GM23338 (cell line): ENCODE measurements around the gene LAMC3. TPM values are rescaled to one million over a fixed set of nuclear protein-coding genes. Genes with fewer than 3 reads are reported as not detected.

ENCODE experiments used
- ATAC-seq: fragments of 200-7000 bp; cut with Tn5 transposase; 3 replicates; pipeline ENCODE4 v1.9.1; 2020
- DNase-seq: peaks from one replicate; pipeline ENCODE4 v3.0.0-alpha.2; 2015; ENCODE audit warnings: low spot score
- H2AFZ ChIP-seq: fragments of 200-600 bp; sonication (generic); 2 replicates; pipeline ENCODE4 v1.8.0; 2016; ENCODE audit warnings: antibody characterized with exemption, mild to moderate bottlenecking, moderate library complexity
- H3F3A ChIP-seq: fragments of 200-600 bp; sonication (generic); replicated peaks from 2 replicates; pipeline ENCODE4 v1.8.0; 2017; ENCODE audit warnings: antibody characterized with exemption, mixed run types, low read depth
- H3K27ac ChIP-seq: fragments of 200-600 bp; sonication (generic); 2 replicates; pipeline ENCODE4 v1.6.1; 2016; ENCODE audit warnings: low read depth
- H3K27me3 ChIP-seq: fragments of 200-600 bp; sonication (generic); 2 replicates; pipeline ENCODE4 v1.8.0; 2016; ENCODE audit warnings: mild to moderate bottlenecking, mixed run types, moderate library complexity; ENCODE audit not compliant: insufficient read depth
- H3K36me3 ChIP-seq: fragments of 200-600 bp; sonication (generic); 2 replicates; pipeline ENCODE4 v1.8.0; 2016; ENCODE audit warnings: mild to moderate bottlenecking; ENCODE audit not compliant: insufficient read depth
- H3K4me1 ChIP-seq: fragments of 200-600 bp; sonication (generic); 2 replicates; pipeline ENCODE4 v1.8.0; 2016; ENCODE audit warnings: mild to moderate bottlenecking, moderate library complexity; ENCODE audit not compliant: insufficient read depth
- H3K4me2 ChIP-seq: fragments of 200-600 bp; sonication (generic); 2 replicates; pipeline ENCODE4 v1.7.1; 2017; ENCODE audit warnings: mixed run types
- H3K4me3 ChIP-seq: fragments of 200-600 bp; sonication (generic); 2 replicates; pipeline ENCODE4 v1.6.1; 2016; ENCODE audit warnings: mixed run types
- H3K79me2 ChIP-seq: fragments of 200-600 bp; sonication (generic); replicated peaks from 2 replicates; pipeline ENCODE4 v1.8.0; 2017; ENCODE audit warnings: mild to moderate bottlenecking; ENCODE audit not compliant: insufficient read depth
- H3K9me2 ChIP-seq: fragments of 200-600 bp; sonication (generic); 2 replicates; pipeline ENCODE4 v1.8.0; 2017; ENCODE audit not compliant: insufficient read depth
- H4K20me1 ChIP-seq: fragments of 200-600 bp; sonication (generic); replicated peaks from 2 replicates; pipeline ENCODE4 v1.8.0; 2017; ENCODE audit warnings: mild to moderate bottlenecking; ENCODE audit not compliant: insufficient read depth
- H3K27ac Mint-ChIP-seq: 2 replicates; pipeline ENCODE4 v1.8.0; 2020; ENCODE audit warnings: inconsistent platforms, mild to moderate bottlenecking, moderate library complexity, mixed read lengths
- H3K27me3 Mint-ChIP-seq: 3 replicates; pipeline ENCODE4 v1.8.0; 2022; ENCODE audit warnings: low read depth, mild to moderate bottlenecking, moderate library complexity, mixed read lengths, inconsistent platforms; ENCODE audit not compliant: insufficient read depth, poor library complexity
- H3K36me3 Mint-ChIP-seq: 3 replicates; pipeline ENCODE4 v1.8.0; 2021; ENCODE audit warnings: low read depth, mild to moderate bottlenecking, inconsistent platforms, moderate library complexity, mixed read lengths
- H3K4me1 Mint-ChIP-seq: 3 replicates; pipeline ENCODE4 v1.8.0; 2020; ENCODE audit warnings: mild to moderate bottlenecking, inconsistent platforms, mixed read lengths
- H3K4me3 Mint-ChIP-seq: 3 replicates; pipeline ENCODE4 v1.8.0; 2021; ENCODE audit warnings: moderate library complexity, mild to moderate bottlenecking, inconsistent platforms, mixed read lengths
- H3K9me3 Mint-ChIP-seq: 3 replicates; pipeline ENCODE4 v1.8.0; 2020; ENCODE audit warnings: moderate library complexity, mild to moderate bottlenecking, inconsistent platforms, mixed read lengths
- EZH2 ChIP-seq: fragments of 200-600 bp; sonication (generic); IDR thresholded peaks from one replicate; pipeline ENCODE4 v1.8.0; 2017; ENCODE audit warnings: antibody characterized with exemption, mild to moderate bottlenecking, low read depth; ENCODE audit not compliant: unreplicated experiment
- JUNB ChIP-seq: IDR thresholded peaks from one replicate; pipeline ENCODE4 v1.6.1; 2016; ENCODE audit warnings: antibody characterized with exemption; ENCODE audit not compliant: unreplicated experiment
- POLR2AphosphoS5 ChIP-seq: IDR thresholded peaks from 2 replicates; pipeline ENCODE4 v1.6.1; 2016; ENCODE audit warnings: antibody characterized with exemption, low read depth
- ZNF114 ChIP-seq: fragments of 250-450 bp; sonication (Bioruptor Pico); IDR thresholded peaks from 2 replicates; pipeline ENCODE4 v1.5.0; 2020; ENCODE audit warnings: mild to moderate bottlenecking, moderate library complexity
- ZNF331 ChIP-seq: fragments of 250-450 bp; sonication (Bioruptor Pico); IDR thresholded peaks from 2 replicates; pipeline ENCODE4 v1.5.0; 2020; ENCODE audit warnings: low read depth, mild to moderate bottlenecking, moderate library complexity
- polyA plus RNA-seq: library from polyadenylated mRNA; unstranded; fragments of >200 nt; fragmentation: Nextera tagmentation; extraction: Ambion mirVana; gene quantifications from 2 replicates; pipeline ENCODE4 v1.2.1, GENCODE V29; 2016
- total RNA-seq: library from RNA; depleted of rRNA; stranded (reverse); fragments of >200 nt; shearing (Covaris generic); gene quantifications from 2 replicates; pipeline ENCODE4 v1.2.3, GENCODE V29; 2014
- TF ChIP-seq, protein P1 (sequence below): IDR thresholded peaks from 2 replicates; pipeline ENCODE4 v1.6.1; 2016; ENCODE audit warnings: antibody characterized with exemption
- TF ChIP-seq, protein P2 (sequence below): fragments of 250-450 bp; sonication (Bioruptor Pico); IDR thresholded peaks from 2 replicates; pipeline ENCODE4 v1.5.0; 2020; ENCODE audit warnings: mild to moderate bottlenecking, moderate library complexity
- TF ChIP-seq, protein P3 (sequence below), 2 experiments: fragments of 200-600 bp in 1 of 2; sonication (generic) in 1 of 2; conservative IDR thresholded peaks; 2 replicates each; pipeline versions ENCODE4 v1.5.1 to v1.6.1; 2016 to 2017; ENCODE audit warnings: antibody characterized with exemption in 2 of 2, low read depth in 2 of 2, mild to moderate bottlenecking in 2 of 2, moderate library complexity in 1 of 2
- TF ChIP-seq, protein P4 (sequence below): IDR thresholded peaks from one replicate; pipeline ENCODE4 v1.6.1; 2018; ENCODE audit warnings: antibody characterized with exemption; ENCODE audit not compliant: unreplicated experiment

LAMC3 gene
- total and polyA plus RNA-seq, 2 experiments from 2014 or later, result 9.0 to 27.4 TPM

DNA sequence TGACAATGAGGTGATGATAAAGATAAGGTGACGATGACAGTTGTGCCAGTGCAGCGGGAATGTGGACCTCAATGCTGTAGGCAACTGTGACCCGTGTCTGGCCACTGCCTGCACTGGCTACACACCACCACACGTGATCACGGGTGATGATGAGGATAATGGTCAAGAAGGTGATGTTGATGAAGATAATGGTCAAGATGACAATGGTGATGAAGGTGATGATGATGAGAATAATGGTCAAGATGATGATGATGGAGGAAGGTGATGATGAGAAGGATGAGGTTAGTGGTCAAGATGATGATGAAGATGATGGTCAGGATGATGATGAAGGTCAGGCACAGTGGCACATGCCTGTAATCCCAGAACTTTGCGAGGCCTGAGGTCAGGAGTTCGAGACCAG, 56.6 kb downstream of the LAMC3 start:
- H3K27me3 ChIP-seq, result no peaks in the 10 kb centered on the region
- no peaks in the 10 kb centered on the region for H3K79me2 ChIP-seq
- no peak overlapping the region for H2AFZ ChIP-seq
- no peaks in the 10 kb centered on the region for H3K4me1 ChIP-seq
- no peaks in the 10 kb centered on the region for H3F3A ChIP-seq
- ATAC-seq, result no peak
- Mint-ChIP-seq H3K9me3 (no peaks in the 10 kb centered on the region), H3K4me1 (no peaks in the 10 kb centered on the region; the same call in 2 of the 3 replicates), H3K4me3 (no peak overlapping the region), H3K27ac (no peak overlapping the region), H3K36me3 (peaks cover 2% of the 10 kb centered on the region; the same call in 1 of the 3 replicates), H3K27me3 (peaks cover 5% of the 10 kb centered on the region)
- no peak for TF ChIP-seq ZNF114 (CRISPR knock-in tag)
- no peak for TF ChIP-seq POLR2AphosphoS5
- TF ChIP-seq, protein P1, sequence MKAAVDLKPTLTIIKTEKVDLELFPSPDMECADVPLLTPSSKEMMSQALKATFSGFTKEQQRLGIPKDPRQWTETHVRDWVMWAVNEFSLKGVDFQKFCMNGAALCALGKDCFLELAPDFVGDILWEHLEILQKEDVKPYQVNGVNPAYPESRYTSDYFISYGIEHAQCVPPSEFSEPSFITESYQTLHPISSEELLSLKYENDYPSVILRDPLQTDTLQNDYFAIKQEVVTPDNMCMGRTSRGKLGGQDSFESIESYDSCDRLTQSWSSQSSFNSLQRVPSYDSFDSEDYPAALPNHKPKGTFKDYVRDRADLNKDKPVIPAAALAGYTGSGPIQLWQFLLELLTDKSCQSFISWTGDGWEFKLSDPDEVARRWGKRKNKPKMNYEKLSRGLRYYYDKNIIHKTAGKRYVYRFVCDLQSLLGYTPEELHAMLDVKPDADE, result no peak
- no peak overlapping the region for H3K4me3 ChIP-seq
- H3K27ac ChIP-seq, result no peak overlapping the region
- H3K9me2 ChIP-seq, result no peaks in the 10 kb centered on the region
- no peaks in the 10 kb centered on the region for H3K36me3 ChIP-seq
- H3K4me2 ChIP-seq, result no peak overlapping the region
- H4K20me1 ChIP-seq, result no peaks in the 10 kb centered on the region
- no peak for DNase-seq

DNA sequence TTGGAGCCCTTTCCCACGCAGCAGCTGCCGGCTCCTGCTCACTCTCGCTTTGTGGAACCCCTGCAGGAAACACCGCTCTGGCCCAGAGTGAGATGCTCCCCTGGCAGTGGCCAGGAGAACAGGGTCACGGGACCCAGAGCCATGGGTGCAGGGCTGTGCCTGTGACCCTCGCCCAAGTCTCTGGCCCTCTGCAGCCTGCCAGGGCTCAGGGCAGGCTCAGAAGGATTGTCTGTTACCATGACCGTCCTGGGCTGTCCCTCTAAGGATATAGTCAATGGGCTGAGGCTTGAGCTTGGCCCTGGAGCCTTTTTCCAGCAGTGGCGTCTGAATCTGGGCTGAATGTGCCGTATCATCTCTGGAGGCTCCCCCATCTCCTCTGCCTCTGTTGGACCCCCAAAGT, 58.7 kb downstream of the LAMC3 start:
- no peaks in the 10 kb centered on the region for H3K36me3 ChIP-seq
- H2AFZ ChIP-seq, result no peak overlapping the region
- no peaks in the 10 kb centered on the region for H3F3A ChIP-seq
- Mint-ChIP-seq H3K27ac (no peak overlapping the region), H3K27me3 (peaks cover 7% of the 10 kb centered on the region), H3K36me3 (peaks cover 2% of the 10 kb centered on the region; the same call in 1 of the 3 replicates), H3K4me1 (no peaks in the 10 kb centered on the region; the same call in 2 of the 3 replicates), H3K9me3 (no peaks in the 10 kb centered on the region), H3K4me3 (no peak overlapping the region)
- no peak overlapping the region for H3K4me3 ChIP-seq
- no peaks in the 10 kb centered on the region for H3K9me2 ChIP-seq
- no peak overlapping the region for H3K27ac ChIP-seq
- no peaks in the 10 kb centered on the region for H3K27me3 ChIP-seq
- H3K79me2 ChIP-seq, result no peaks in the 10 kb centered on the region
- H3K4me1 ChIP-seq, result no peaks in the 10 kb centered on the region
- H3K4me2 ChIP-seq, result no peak overlapping the region
- no peak for DNase-seq
- H4K20me1 ChIP-seq, result no peaks in the 10 kb centered on the region
- no peak for ATAC-seq
- TF ChIP-seq, protein P2, sequence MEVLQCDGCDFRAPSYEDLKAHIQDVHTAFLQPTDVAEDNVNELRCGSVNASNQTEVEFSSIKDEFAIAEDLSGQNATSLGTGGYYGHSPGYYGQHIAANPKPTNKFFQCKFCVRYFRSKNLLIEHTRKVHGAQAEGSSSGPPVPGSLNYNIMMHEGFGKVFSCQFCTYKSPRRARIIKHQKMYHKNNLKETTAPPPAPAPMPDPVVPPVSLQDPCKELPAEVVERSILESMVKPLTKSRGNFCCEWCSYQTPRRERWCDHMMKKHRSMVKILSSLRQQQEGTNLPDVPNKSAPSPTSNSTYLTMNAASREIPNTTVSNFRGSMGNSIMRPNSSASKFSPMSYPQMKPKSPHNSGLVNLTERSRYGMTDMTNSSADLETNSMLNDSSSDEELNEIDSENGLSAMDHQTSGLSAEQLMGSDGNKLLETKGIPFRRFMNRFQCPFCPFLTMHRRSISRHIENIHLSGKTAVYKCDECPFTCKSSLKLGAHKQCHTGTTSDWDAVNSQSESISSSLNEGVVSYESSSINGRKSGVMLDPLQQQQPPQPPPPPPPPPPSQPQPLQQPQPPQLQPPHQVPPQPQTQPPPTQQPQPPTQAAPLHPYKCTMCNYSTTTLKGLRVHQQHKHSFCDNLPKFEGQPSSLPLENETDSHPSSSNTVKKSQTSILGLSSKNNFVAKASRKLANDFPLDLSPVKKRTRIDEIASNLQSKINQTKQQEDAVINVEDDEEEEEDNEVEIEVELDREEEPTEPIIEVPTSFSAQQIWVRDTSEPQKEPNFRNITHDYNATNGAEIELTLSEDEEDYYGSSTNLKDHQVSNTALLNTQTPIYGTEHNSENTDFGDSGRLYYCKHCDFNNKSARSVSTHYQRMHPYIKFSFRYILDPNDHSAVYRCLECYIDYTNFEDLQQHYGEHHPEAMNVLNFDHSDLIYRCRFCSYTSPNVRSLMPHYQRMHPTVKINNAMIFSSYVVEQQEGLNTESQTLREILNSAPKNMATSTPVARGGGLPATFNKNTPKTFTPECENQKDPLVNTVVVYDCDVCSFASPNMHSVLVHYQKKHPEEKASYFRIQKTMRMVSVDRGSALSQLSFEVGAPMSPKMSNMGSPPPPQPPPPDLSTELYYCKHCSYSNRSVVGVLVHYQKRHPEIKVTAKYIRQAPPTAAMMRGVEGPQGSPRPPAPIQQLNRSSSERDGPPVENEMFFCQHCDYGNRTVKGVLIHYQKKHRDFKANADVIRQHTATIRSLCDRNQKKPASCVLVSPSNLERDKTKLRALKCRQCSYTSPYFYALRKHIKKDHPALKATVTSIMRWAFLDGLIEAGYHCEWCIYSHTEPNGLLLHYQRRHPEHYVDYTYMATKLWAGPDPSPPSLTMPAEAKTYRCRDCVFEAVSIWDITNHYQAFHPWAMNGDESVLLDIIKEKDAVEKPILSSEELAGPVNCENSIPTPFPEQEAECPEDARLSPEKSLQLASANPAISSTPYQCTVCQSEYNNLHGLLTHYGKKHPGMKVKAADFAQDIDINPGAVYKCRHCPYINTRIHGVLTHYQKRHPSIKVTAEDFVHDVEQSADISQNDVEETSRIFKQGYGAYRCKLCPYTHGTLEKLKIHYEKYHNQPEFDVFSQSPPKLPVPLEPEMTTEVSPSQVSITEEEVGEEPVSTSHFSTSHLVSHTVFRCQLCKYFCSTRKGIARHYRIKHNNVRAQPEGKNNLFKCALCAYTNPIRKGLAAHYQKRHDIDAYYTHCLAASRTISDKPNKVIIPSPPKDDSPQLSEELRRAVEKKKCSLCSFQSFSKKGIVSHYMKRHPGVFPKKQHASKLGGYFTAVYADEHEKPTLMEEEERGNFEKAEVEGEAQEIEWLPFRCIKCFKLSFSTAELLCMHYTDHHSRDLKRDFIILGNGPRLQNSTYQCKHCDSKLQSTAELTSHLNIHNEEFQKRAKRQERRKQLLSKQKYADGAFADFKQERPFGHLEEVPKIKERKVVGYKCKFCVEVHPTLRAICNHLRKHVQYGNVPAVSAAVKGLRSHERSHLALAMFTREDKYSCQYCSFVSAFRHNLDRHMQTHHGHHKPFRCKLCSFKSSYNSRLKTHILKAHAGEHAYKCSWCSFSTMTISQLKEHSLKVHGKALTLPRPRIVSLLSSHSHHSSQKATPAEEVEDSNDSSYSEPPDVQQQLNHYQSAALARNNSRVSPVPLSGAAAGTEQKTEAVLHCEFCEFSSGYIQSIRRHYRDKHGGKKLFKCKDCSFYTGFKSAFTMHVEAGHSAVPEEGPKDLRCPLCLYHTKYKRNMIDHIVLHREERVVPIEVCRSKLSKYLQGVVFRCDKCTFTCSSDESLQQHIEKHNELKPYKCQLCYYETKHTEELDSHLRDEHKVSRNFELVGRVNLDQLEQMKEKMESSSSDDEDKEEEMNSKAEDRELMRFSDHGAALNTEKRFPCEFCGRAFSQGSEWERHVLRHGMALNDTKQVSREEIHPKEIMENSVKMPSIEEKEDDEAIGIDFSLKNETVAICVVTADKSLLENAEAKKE (CRISPR knock-in tag), result no peak
- TF ChIP-seq POLR2AphosphoS5 (no peak), JUNB (no peak), ZNF331 (no peak), EZH2 (no peak), ZNF114 (CRISPR knock-in tag) (no peak)
- TF ChIP-seq, protein P3, sequence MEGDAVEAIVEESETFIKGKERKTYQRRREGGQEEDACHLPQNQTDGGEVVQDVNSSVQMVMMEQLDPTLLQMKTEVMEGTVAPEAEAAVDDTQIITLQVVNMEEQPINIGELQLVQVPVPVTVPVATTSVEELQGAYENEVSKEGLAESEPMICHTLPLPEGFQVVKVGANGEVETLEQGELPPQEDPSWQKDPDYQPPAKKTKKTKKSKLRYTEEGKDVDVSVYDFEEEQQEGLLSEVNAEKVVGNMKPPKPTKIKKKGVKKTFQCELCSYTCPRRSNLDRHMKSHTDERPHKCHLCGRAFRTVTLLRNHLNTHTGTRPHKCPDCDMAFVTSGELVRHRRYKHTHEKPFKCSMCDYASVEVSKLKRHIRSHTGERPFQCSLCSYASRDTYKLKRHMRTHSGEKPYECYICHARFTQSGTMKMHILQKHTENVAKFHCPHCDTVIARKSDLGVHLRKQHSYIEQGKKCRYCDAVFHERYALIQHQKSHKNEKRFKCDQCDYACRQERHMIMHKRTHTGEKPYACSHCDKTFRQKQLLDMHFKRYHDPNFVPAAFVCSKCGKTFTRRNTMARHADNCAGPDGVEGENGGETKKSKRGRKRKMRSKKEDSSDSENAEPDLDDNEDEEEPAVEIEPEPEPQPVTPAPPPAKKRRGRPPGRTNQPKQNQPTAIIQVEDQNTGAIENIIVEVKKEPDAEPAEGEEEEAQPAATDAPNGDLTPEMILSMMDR (conservative IDR thresholded peaks at IDR 0.05; ENCODE audit: low read depth in 2 of 2), result no peak
- TF ChIP-seq, protein P4, sequence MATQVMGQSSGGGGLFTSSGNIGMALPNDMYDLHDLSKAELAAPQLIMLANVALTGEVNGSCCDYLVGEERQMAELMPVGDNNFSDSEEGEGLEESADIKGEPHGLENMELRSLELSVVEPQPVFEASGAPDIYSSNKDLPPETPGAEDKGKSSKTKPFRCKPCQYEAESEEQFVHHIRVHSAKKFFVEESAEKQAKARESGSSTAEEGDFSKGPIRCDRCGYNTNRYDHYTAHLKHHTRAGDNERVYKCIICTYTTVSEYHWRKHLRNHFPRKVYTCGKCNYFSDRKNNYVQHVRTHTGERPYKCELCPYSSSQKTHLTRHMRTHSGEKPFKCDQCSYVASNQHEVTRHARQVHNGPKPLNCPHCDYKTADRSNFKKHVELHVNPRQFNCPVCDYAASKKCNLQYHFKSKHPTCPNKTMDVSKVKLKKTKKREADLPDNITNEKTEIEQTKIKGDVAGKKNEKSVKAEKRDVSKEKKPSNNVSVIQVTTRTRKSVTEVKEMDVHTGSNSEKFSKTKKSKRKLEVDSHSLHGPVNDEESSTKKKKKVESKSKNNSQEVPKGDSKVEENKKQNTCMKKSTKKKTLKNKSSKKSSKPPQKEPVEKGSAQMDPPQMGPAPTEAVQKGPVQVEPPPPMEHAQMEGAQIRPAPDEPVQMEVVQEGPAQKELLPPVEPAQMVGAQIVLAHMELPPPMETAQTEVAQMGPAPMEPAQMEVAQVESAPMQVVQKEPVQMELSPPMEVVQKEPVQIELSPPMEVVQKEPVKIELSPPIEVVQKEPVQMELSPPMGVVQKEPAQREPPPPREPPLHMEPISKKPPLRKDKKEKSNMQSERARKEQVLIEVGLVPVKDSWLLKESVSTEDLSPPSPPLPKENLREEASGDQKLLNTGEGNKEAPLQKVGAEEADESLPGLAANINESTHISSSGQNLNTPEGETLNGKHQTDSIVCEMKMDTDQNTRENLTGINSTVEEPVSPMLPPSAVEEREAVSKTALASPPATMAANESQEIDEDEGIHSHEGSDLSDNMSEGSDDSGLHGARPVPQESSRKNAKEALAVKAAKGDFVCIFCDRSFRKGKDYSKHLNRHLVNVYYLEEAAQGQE, result no peak
